ENCODE results near the gene SLC39A11. TPM values are rescaled to one million over a fixed set of nuclear protein-coding genes. Genes with fewer than 3 reads are reported as not detected.
"Not testable (repeated sequence)": the region's sequence is repeated elsewhere in the genome, so short reads cannot be mapped to it uniquely, and the experiment has no call there.

Gene SLC39A11
- polyA plus RNA-seq, 3 donors = 26.5 to 28.6 (median 26.7) TPM

- no peak for DNase-seq (ENCODE audit: extremely low read depth in 1 of 11, low read depth in 9 of 11, low spot score in 4 of 11)
Observed at GRCh38 chr17:72996791-72997190, 95.7 kb downstream of the SLC39A11 start.

GRCh38 chr17:72995008-72995656, 97.4 kb downstream of the SLC39A11 start:
- no peak for DNase-seq (ENCODE audit: extremely low read depth in 1 of 11, low read depth in 9 of 11, low spot score in 4 of 11)

- DNase-seq (ENCODE audit: extremely low read depth in 1 of 11, low read depth in 9 of 11, low spot score in 4 of 11) = not testable (repeated sequence)
Observed at GRCh38 chr17:72992783-72993467, 99.6 kb downstream of the SLC39A11 start.

GRCh38 chr17:72991651-72992050, 100.8 kb downstream of the SLC39A11 start:
- DNase-seq (ENCODE audit: extremely low read depth in 1 of 11, low read depth in 9 of 11, low spot score in 4 of 11) = no peak

GRCh38 chr17:72989074-72989610, 103.3 kb downstream of the SLC39A11 start:
- no peak for DNase-seq (ENCODE audit: extremely low read depth in 1 of 11, low read depth in 9 of 11, low spot score in 4 of 11)

- no peak for DNase-seq (ENCODE audit: extremely low read depth in 1 of 11, low read depth in 9 of 11, low spot score in 4 of 11)
Observed at GRCh38 chr17:72988451-72988850, 104.0 kb downstream of the SLC39A11 start.

- DNase-seq (ENCODE audit: extremely low read depth in 1 of 11, low read depth in 9 of 11, low spot score in 4 of 11) = no peak
Observed at GRCh38 chr17:72987166-72987565, 105.3 kb downstream of the SLC39A11 start.

- peak; percentile 44 to 71 (median 62) for DNase-seq (ENCODE audit: extremely low read depth in 1 of 11, low read depth in 9 of 11, low spot score in 4 of 11)
Observed at GRCh38 chr17:72985882-72986720, 106.4 kb downstream of the SLC39A11 start.

- no peak for DNase-seq (ENCODE audit: extremely low read depth in 1 of 11, low read depth in 9 of 11, low spot score in 4 of 11)
Observed at GRCh38 chr17:72984926-72985325, 107.6 kb downstream of the SLC39A11 start.

- DNase-seq (ENCODE audit: extremely low read depth in 1 of 11, low read depth in 9 of 11, low spot score in 4 of 11) = no peak
Observed at GRCh38 chr17:72984145-72984925, 108.2 kb downstream of the SLC39A11 start.

- no peak for DNase-seq (ENCODE audit: extremely low read depth in 1 of 11, low read depth in 9 of 11, low spot score in 4 of 11)
Observed at GRCh38 chr17:72982680-72983079, 109.8 kb downstream of the SLC39A11 start.

GRCh38 chr17:72978593-72979218, 113.8 kb downstream of the SLC39A11 start:
- DNase-seq (ENCODE audit: extremely low read depth in 1 of 11, low read depth in 9 of 11, low spot score in 4 of 11) = no peak

GRCh38 chr17:72977771-72978417, 114.6 kb downstream of the SLC39A11 start:
- no peak for DNase-seq (ENCODE audit: extremely low read depth in 1 of 11, low read depth in 9 of 11, low spot score in 4 of 11)

- DNase-seq (ENCODE audit: extremely low read depth in 1 of 11, low read depth in 9 of 11, low spot score in 4 of 11) = peak in 8 of 11 donors; percentile 35 to 59 (median 44)
Observed at GRCh38 chr17:72976971-72977770, 115.3 kb downstream of the SLC39A11 start.

- DNase-seq (ENCODE audit: extremely low read depth in 1 of 11, low read depth in 9 of 11, low spot score in 4 of 11) = no peak
Observed at GRCh38 chr17:72975509-72975908, 117.0 kb downstream of the SLC39A11 start.

- DNase-seq (ENCODE audit: extremely low read depth in 1 of 11, low read depth in 9 of 11, low spot score in 4 of 11) = no peak
Observed at GRCh38 chr17:72974605-72975232, 117.8 kb downstream of the SLC39A11 start.

Data from renal cortex interstitium (tissue), 11 donors.